Vagina (tissue), 2 donors: ENCODE results near the gene LEFTY1. TPM values are rescaled to one million over a fixed set of nuclear protein-coding genes. Genes with fewer than 3 reads are reported as not detected.

Experiments used
- DNase-seq, 2 donors: peaks; one replicate each; pipeline ENCODE4 v3.0.0-alpha.2; 2017; ENCODE audit errors: extremely low spot score in 2 of 2
- H3K27ac ChIP-seq: fragments of 200-600 bp; sonication (generic); one replicate; pipeline ENCODE4 v1.5.1; 2019
- H3K27me3 ChIP-seq: fragments of 200-600 bp; sonication (generic); one replicate; pipeline ENCODE4 v1.5.1; 2019
- H3K36me3 ChIP-seq, 2 donors: fragments of 200-600 bp; sonication (generic); one replicate each; pipeline ENCODE4 v1.5.1; 2017 to 2019
- H3K4me1 ChIP-seq: fragments of 200-600 bp; sonication (generic); one replicate; pipeline ENCODE4 v1.5.1; 2019
- H3K4me3 ChIP-seq, 2 donors: fragments of 200-600 bp; sonication (generic); 1 replicate in 1 of 2; 2 replicates in 1 of 2; pipeline ENCODE4 v1.5.1; 2016 to 2019
- H3K9me3 ChIP-seq: fragments of 200-600 bp; sonication (generic); one replicate; pipeline ENCODE4 v1.5.1; 2019
- POLR2A ChIP-seq, 2 donors: fragments of 450-650 bp; IDR thresholded peaks; one replicate each; pipeline ENCODE4 v1.6.1; 2017; ENCODE audit warnings: antibody characterized with exemption in 2 of 2, mild to moderate bottlenecking in 2 of 2, moderate library complexity in 2 of 2
- POLR2AphosphoS5 ChIP-seq, 2 donors: sonication (generic); formaldehyde crosslinking; IDR thresholded peaks; one replicate each; pipeline ENCODE4 v1.9.0; 2017; ENCODE audit warnings: antibody characterized with exemption in 2 of 2, mild to moderate bottlenecking in 2 of 2, low read depth in 1 of 2; ENCODE audit not compliant: insufficient read depth in 1 of 2
- intact Hi-C: fragments of 100-400 bp; cut with DNase I; formaldehyde crosslinking; loops from one replicate; pipeline ENCODE4 v1.15.1; 2023
- total RNA-seq: library from RNA; depleted of rRNA; stranded (reverse); fragments of >200 nt; gene quantifications from one replicate; pipeline ENCODE4 v1.2.3, GENCODE V29; 2016
- TF ChIP-seq, protein P1 (sequence below), 3 experiments: fragments of 450-650 bp in 2 of 3; fragments of 200-600 bp in 1 of 3; sonication (generic) in 1 of 3; IDR thresholded peaks; one replicate each; pipeline ENCODE4 v1.5.1; 2017 to 2019; ENCODE audit warnings: antibody characterized with exemption in 3 of 3, mild to moderate bottlenecking in 2 of 3, moderate library complexity in 2 of 3

LEFTY1 gene
- total RNA-seq, 1 donor from 2014 or later = not detected

DNA sequence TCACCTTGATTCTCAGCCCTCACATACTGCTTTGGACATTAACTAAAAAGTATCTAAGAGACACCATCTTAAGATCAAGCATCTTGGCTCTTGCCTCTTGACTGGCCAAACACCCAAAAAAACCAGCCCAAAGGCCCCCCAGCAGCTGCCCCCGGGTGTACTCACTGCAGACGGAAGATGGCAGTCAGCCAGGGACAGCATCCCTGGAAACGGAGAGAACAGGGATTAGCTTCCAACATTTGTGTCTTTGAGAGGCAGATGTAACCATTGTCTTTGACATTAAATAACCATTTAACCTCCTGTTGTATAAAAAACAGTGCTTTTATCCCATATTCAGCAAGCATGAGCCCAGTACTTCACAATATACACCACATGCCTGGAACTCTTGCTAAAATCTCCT, 18.0 kb downstream of the LEFTY1 start:
- intact Hi-C loops = no loop called here
- DNase-seq = no peak
- Histone ChIP-seq H3K4me1 (peaks cover 5% of the 10 kb centered on the region), H3K27ac (no peak overlapping the region), H3K36me3 (peaks cover 0 to 47% of the 10 kb centered on the region in 2 donors), H3K4me3 (no peak overlapping the region), H3K27me3 (no peaks in the 10 kb centered on the region), H3K9me3 (no peaks in the 10 kb centered on the region)
- TF ChIP-seq POLR2A (IDR thresholded peaks at IDR 0.05) (no peak), POLR2AphosphoS5 (IDR thresholded peaks at IDR 0.05; ENCODE audit: insufficient read depth in 1 of 2, low read depth in 1 of 2) (no peak)
- TF ChIP-seq, protein P1, sequence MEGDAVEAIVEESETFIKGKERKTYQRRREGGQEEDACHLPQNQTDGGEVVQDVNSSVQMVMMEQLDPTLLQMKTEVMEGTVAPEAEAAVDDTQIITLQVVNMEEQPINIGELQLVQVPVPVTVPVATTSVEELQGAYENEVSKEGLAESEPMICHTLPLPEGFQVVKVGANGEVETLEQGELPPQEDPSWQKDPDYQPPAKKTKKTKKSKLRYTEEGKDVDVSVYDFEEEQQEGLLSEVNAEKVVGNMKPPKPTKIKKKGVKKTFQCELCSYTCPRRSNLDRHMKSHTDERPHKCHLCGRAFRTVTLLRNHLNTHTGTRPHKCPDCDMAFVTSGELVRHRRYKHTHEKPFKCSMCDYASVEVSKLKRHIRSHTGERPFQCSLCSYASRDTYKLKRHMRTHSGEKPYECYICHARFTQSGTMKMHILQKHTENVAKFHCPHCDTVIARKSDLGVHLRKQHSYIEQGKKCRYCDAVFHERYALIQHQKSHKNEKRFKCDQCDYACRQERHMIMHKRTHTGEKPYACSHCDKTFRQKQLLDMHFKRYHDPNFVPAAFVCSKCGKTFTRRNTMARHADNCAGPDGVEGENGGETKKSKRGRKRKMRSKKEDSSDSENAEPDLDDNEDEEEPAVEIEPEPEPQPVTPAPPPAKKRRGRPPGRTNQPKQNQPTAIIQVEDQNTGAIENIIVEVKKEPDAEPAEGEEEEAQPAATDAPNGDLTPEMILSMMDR (IDR thresholded peaks at IDR 0.05) = no peak

GRCh38 chr1:225868631-225869330, 20.2 kb downstream of the LEFTY1 start:
- intact Hi-C loops = no loop called here

GRCh38 chr1:225866981-225867380, 22.0 kb downstream of the LEFTY1 start:
- no peak for TF ChIP-seq POLR2AphosphoS5 (IDR thresholded peaks at IDR 0.05; ENCODE audit: insufficient read depth in 1 of 2, low read depth in 1 of 2)
- TF ChIP-seq POLR2A (IDR thresholded peaks at IDR 0.05) = no peak
- TF ChIP-seq, protein P1 (IDR thresholded peaks at IDR 0.05) = no peak

More at GRCh38 chr1:225868631-225869330, 20.2 kb downstream of the LEFTY1 start:
- H3K9me3 ChIP-seq = no peaks in the 10 kb centered on the region
- TF ChIP-seq POLR2AphosphoS5 (IDR thresholded peaks at IDR 0.05; ENCODE audit: insufficient read depth in 1 of 2, low read depth in 1 of 2) (no peak), POLR2A (IDR thresholded peaks at IDR 0.05) (no peak)
- TF ChIP-seq, protein P1 (IDR thresholded peaks at IDR 0.05) = no peak
- H3K4me1 ChIP-seq = peaks cover 15% of the 10 kb centered on the region
- peaks cover 0 to 50% of the 10 kb centered on the region in 2 donors for H3K36me3 ChIP-seq
- no peak for DNase-seq
- no peak overlapping the region for H3K27ac ChIP-seq
- H3K27me3 ChIP-seq = no peaks in the 10 kb centered on the region
- H3K4me3 ChIP-seq = no peak overlapping the region

DNA sequence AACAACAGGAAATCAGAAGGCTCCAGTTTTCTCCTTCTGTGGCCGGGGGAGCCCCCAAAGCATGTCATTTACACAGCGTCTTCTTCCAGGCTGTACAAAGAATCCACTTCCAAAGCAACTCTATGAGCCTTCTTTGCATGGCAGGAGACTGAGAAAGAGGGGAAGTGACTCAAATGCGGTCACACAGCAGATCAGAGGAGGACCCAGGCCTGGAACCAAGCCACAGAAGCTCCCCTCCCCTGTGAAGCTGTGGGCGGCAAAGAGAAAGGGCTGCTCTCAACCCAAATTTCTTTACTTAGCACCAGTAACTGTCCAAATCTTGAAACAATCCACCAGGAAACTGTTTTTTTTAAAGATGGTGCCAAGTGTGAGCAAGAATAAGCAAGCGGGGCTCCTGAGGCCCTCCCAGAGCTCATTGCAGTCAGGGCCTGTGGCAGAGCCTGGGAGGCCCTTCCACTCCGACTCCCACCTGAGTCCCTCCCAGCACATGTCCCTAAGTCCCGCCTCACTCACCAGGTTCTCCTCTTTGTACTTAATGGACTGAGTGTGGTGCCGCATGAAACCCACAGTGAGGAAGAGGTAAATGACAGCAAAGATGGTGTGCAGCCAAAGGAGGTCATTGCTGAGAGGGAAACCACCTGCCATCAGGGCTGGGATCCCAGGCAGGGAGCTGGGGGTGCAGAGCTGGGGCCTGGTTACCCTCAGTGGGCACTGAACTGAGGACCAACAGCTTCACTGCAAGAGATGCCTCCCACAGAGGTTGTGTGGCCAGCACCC, 22.7 kb downstream of the LEFTY1 start:
- no peak for TF ChIP-seq POLR2A (IDR thresholded peaks at IDR 0.05)
- TF ChIP-seq POLR2AphosphoS5 (IDR thresholded peaks at IDR 0.05; ENCODE audit: insufficient read depth in 1 of 2, low read depth in 1 of 2) = no peak
- TF ChIP-seq, protein P1 (IDR thresholded peaks at IDR 0.05) = no peak
- Histone ChIP-seq H3K4me1 (peaks cover 26% of the 10 kb centered on the region), H3K27ac (peak overlapping the region; percentile 19), H3K9me3 (no peaks in the 10 kb centered on the region), H3K27me3 (no peaks in the 10 kb centered on the region), H3K36me3 (peaks cover 0 to 61% of the 10 kb centered on the region in 2 donors), H3K4me3 (no peak overlapping the region)
- intact Hi-C loops = no loop called here
- DNase-seq = no peak

More at GRCh38 chr1:225866981-225867380, 22.0 kb downstream of the LEFTY1 start:
- Histone ChIP-seq H3K27me3 (no peaks in the 10 kb centered on the region), H3K36me3 (peaks cover 0 to 59% of the 10 kb centered on the region in 2 donors), H3K27ac (no peak overlapping the region), H3K4me1 (peaks cover 26% of the 10 kb centered on the region), H3K9me3 (no peaks in the 10 kb centered on the region), H3K4me3 (no peak overlapping the region)
- no peak for DNase-seq
- intact Hi-C loops = no loop called here
